Neural progenitor cell (in vitro differentiated cells): ENCODE data around the gene RSPO1. TPM values are rescaled to one million over a fixed set of nuclear protein-coding genes. Genes with fewer than 3 reads are reported as not detected.

Experiments used
- DNase-seq: peaks from one replicate; pipeline ENCODE4 v3.0.0-alpha.2; 2016; ENCODE audit warnings: low spot score
- H2AFZ ChIP-seq: fragments of 200-600 bp; sonication (generic); replicated peaks from 2 replicates; pipeline ENCODE4 v1.6.1; 2016; ENCODE audit warnings: antibody characterized with exemption
- H3F3A ChIP-seq: fragments of 200-600 bp; sonication (generic); 2 replicates; pipeline ENCODE4 v1.6.1; 2016; ENCODE audit warnings: antibody characterized with exemption, low read depth
- H3K27ac ChIP-seq: fragments of 200-600 bp; sonication (generic); 2 replicates; pipeline ENCODE4 v1.5.1; 2016; ENCODE audit warnings: mild to moderate bottlenecking
- H3K27me3 ChIP-seq: fragments of 200-600 bp; sonication (generic); 2 replicates; pipeline ENCODE4 v1.6.1; 2016; ENCODE audit warnings: mild to moderate bottlenecking, moderate library complexity
- H3K36me3 ChIP-seq: fragments of 200-600 bp; sonication (generic); 2 replicates; pipeline ENCODE4 v1.5.1; 2016
- H3K4me1 ChIP-seq: fragments of 200-600 bp; sonication (generic); 2 replicates; pipeline ENCODE4 v1.6.1; 2016; ENCODE audit warnings: mixed run types
- H3K4me2 ChIP-seq: fragments of 200-600 bp; sonication (generic); 2 replicates; pipeline ENCODE4 v1.6.1; 2016
- H3K4me3 ChIP-seq: fragments of 200-600 bp; sonication (generic); 2 replicates; pipeline ENCODE4 v1.5.1; 2016
- H3K79me2 ChIP-seq: fragments of 200-600 bp; sonication (generic); 2 replicates; pipeline ENCODE4 v1.6.1; 2016; ENCODE audit warnings: low read depth
- H3K9ac ChIP-seq: fragments of 200-600 bp; sonication (generic); 2 replicates; pipeline ENCODE4 v1.6.1; 2016
- H3K9me3 ChIP-seq: fragments of 200-600 bp; sonication (generic); 2 replicates; pipeline ENCODE4 v1.5.1; 2016; ENCODE audit warnings: low read depth
- H4K20me1 ChIP-seq: fragments of 200-600 bp; sonication (generic); 2 replicates; pipeline ENCODE4 v1.6.1; 2016; ENCODE audit warnings: low read depth
- H3K27ac Mint-ChIP-seq: 3 replicates; pipeline ENCODE4 v1.8.0; 2021; ENCODE audit warnings: mixed read lengths
- H3K27me3 Mint-ChIP-seq: 2 replicates; pipeline ENCODE4 v1.8.0; 2022; ENCODE audit warnings: low read depth, mild to moderate bottlenecking, inconsistent platforms, moderate library complexity, mixed read lengths; ENCODE audit not compliant: insufficient read depth
- H3K36me3 Mint-ChIP-seq: 3 replicates; pipeline ENCODE4 v1.8.0; 2021; ENCODE audit warnings: mixed read lengths
- H3K4me1 Mint-ChIP-seq: 3 replicates; pipeline ENCODE4 v1.8.0; 2021; ENCODE audit warnings: mixed read lengths
- H3K4me3 Mint-ChIP-seq: 3 replicates; pipeline ENCODE4 v1.8.0; 2021; ENCODE audit warnings: mild to moderate bottlenecking, moderate library complexity, mixed read lengths
- H3K9me3 Mint-ChIP-seq: 3 replicates; pipeline ENCODE4 v1.8.0; 2020; ENCODE audit warnings: mixed read lengths
- CTCF ChIP-seq: fragments of 200-600 bp; sonication (generic); IDR thresholded peaks from 2 replicates; pipeline ENCODE4 v1.5.1; 2017; ENCODE audit warnings: antibody characterized with exemption, mild to moderate bottlenecking
- EZH2 ChIP-seq: fragments of 200-600 bp; sonication (generic); IDR thresholded peaks from 2 replicates; pipeline ENCODE4 v1.6.1; 2017; ENCODE audit warnings: antibody characterized with exemption, mild to moderate bottlenecking, moderate library complexity
- EZH2phosphoT487 ChIP-seq: fragments of 200-600 bp; sonication (generic); IDR thresholded peaks from 2 replicates; pipeline ENCODE4 v1.6.1; 2017; ENCODE audit warnings: antibody characterized with exemption
- total RNA-seq: library from RNA; depleted of rRNA; stranded (reverse); fragments of >200 nt; gene quantifications from 2 replicates; pipeline ENCODE4 v1.2.3, GENCODE V29; 2015; ENCODE audit warnings: low replicate concordance

Gene RSPO1
- total RNA-seq, 1 donor from 2014 or later, result 0.67 TPM

- Mint-ChIP-seq H3K27me3 (peaks cover 36% of the 10 kb centered on the region), H3K4me3 (peak overlapping the region; percentile 82), H3K4me1 (peaks cover 79% of the 10 kb centered on the region), H3K36me3 (peaks cover 22% of the 10 kb centered on the region), H3K9me3 (peaks cover 2% of the 10 kb centered on the region), H3K27ac (peak overlapping the region; percentile 96)
- Histone ChIP-seq H3K9me3 (no peaks in the 10 kb centered on the region), H3K4me1 (peaks cover 67% of the 10 kb centered on the region), H3K4me3 (no peak overlapping the region), H2AFZ (no peak overlapping the region), H3K27me3 (peaks cover 100% of the 10 kb centered on the region), H3K36me3 (no peaks in the 10 kb centered on the region), H3K4me2 (peak overlapping the region; percentile 67), H3K9ac (no peak overlapping the region), H3K27ac (no peak overlapping the region), H3F3A (peaks cover 48% of the 10 kb centered on the region), H3K79me2 (no peaks in the 10 kb centered on the region), H4K20me1 (peaks cover 44% of the 10 kb centered on the region)
- TF ChIP-seq CTCF (no peak), EZH2 (no peak), EZH2phosphoT487 (no peak)
- DNase-seq, result peak; percentile 60
Measured at GRCh38 chr1:37629008-37629407, 5.7 kb downstream of the RSPO1 start.

GRCh38 chr1:37628026-37628556 is 6.6 kb downstream of the RSPO1 start:
- no peak overlapping the region for H3K27ac ChIP-seq
- Mint-ChIP-seq H3K9me3 (peaks cover 2% of the 10 kb centered on the region), H3K4me1 (peaks cover 78% of the 10 kb centered on the region), H3K4me3 (peak overlapping the region; percentile 34), H3K36me3 (peaks cover 22% of the 10 kb centered on the region), H3K27ac (peak overlapping the region; percentile 96), H3K27me3 (peaks cover 28% of the 10 kb centered on the region)
- no peak overlapping the region for H2AFZ ChIP-seq
- no peaks in the 10 kb centered on the region for H3K79me2 ChIP-seq
- peaks cover 100% of the 10 kb centered on the region for H3K27me3 ChIP-seq
- H3K4me2 ChIP-seq, result peak overlapping the region; percentile 67
- no peak for TF ChIP-seq EZH2phosphoT487
- TF ChIP-seq EZH2, result no peak
- no peak for TF ChIP-seq CTCF
- H3K4me1 ChIP-seq, result peaks cover 58% of the 10 kb centered on the region
- no peaks in the 10 kb centered on the region for H3K9me3 ChIP-seq
- H3K4me3 ChIP-seq, result no peak overlapping the region
- peaks cover 35% of the 10 kb centered on the region for H4K20me1 ChIP-seq
- no peaks in the 10 kb centered on the region for H3K36me3 ChIP-seq
- peaks cover 47% of the 10 kb centered on the region for H3F3A ChIP-seq
- DNase-seq, result no peak
- no peak overlapping the region for H3K9ac ChIP-seq

GRCh38 chr1:37622131-37622530 is 12.6 kb downstream of the RSPO1 start:
- Histone ChIP-seq H3K27me3 (peaks cover 99% of the 10 kb centered on the region), H3K36me3 (no peaks in the 10 kb centered on the region), H3K4me2 (no peak overlapping the region), H3F3A (no peaks in the 10 kb centered on the region), H2AFZ (no peak overlapping the region), H4K20me1 (no peaks in the 10 kb centered on the region), H3K9ac (no peak overlapping the region), H3K27ac (no peak overlapping the region), H3K9me3 (no peaks in the 10 kb centered on the region), H3K4me3 (no peak overlapping the region), H3K4me1 (peaks cover 7% of the 10 kb centered on the region), H3K79me2 (no peaks in the 10 kb centered on the region)
- DNase-seq, result peak; percentile 26
- Mint-ChIP-seq H3K9me3 (no peaks in the 10 kb centered on the region), H3K4me3 (no peak overlapping the region), H3K36me3 (peaks cover 26% of the 10 kb centered on the region), H3K4me1 (peaks cover 22% of the 10 kb centered on the region), H3K27ac (no peak overlapping the region), H3K27me3 (peaks cover 12% of the 10 kb centered on the region)
- peak; percentile 35 for TF ChIP-seq CTCF
- no peak for TF ChIP-seq EZH2
